ENCODE results near the gene ACSL1.

Gene ACSL1

DNA sequence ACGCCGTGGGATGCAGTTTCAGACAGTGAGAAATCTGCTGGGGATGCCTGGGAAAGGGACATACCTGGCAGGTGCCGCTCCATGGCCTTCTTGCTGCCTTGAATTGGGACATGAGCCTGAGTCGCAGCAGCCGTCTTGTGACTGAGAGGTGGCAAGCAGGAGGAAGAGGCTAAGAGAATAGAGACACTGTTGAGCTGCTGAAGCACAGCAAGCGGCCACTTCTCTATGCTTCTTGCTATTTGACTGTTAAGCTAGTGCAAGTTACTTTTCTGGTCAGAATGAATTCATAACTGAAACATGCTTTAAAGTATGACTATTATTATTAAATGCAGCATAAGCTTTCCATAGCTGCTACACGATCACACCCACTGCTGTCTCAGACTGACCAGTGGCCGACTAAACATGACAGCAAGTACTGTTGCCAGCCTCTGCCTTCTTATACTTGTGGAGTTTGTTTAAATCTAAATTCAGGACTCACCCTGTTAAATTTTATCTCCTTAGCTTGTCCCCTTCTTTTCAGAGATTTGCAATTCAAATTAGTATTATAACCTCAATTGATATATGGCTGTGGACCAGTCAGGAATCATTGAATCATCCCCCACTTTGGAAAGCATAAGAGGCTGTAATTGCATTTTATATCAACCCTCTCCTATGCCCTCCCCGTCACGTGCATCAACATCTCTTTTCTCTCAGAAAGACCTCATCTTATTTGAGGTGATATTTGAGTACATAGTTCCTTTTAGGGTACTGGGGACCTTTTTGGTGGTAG is 24.8 kb upstream of the ACSL1 start:
- TF ChIP-seq, protein P1, sequence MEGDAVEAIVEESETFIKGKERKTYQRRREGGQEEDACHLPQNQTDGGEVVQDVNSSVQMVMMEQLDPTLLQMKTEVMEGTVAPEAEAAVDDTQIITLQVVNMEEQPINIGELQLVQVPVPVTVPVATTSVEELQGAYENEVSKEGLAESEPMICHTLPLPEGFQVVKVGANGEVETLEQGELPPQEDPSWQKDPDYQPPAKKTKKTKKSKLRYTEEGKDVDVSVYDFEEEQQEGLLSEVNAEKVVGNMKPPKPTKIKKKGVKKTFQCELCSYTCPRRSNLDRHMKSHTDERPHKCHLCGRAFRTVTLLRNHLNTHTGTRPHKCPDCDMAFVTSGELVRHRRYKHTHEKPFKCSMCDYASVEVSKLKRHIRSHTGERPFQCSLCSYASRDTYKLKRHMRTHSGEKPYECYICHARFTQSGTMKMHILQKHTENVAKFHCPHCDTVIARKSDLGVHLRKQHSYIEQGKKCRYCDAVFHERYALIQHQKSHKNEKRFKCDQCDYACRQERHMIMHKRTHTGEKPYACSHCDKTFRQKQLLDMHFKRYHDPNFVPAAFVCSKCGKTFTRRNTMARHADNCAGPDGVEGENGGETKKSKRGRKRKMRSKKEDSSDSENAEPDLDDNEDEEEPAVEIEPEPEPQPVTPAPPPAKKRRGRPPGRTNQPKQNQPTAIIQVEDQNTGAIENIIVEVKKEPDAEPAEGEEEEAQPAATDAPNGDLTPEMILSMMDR (IDR thresholded peaks at IDR 0.05; ENCODE audit: borderline replicate concordance, insufficient read depth, low read depth, low read length): no peak
- no peak overlapping the region for H3K4me3 ChIP-seq (ENCODE audit: low read depth, low read length)

DNA sequence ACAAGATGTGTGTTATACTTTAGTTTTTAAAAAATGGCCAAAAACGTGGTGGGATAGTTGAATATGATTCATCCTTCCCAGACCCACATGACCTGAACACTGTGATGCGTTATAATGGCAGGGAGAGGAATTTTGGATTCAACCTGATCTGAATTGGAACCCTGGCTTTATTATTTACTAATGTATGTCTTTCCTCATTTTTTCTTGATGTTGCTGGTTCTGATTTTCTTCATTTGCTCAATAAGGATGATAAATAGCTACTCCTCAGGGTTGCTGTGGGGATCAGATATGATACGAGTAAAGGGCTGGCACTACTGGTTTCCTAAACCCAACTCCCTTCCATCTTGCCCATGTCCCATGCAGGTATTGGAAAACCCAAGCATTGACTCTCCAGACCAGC is 24.2 kb upstream of the ACSL1 start:
- H3K4me3 ChIP-seq (ENCODE audit: low read depth, low read length): no peak overlapping the region
- TF ChIP-seq, protein P1 (IDR thresholded peaks at IDR 0.05; ENCODE audit: borderline replicate concordance, insufficient read depth, low read depth, low read length): no peak

DNA sequence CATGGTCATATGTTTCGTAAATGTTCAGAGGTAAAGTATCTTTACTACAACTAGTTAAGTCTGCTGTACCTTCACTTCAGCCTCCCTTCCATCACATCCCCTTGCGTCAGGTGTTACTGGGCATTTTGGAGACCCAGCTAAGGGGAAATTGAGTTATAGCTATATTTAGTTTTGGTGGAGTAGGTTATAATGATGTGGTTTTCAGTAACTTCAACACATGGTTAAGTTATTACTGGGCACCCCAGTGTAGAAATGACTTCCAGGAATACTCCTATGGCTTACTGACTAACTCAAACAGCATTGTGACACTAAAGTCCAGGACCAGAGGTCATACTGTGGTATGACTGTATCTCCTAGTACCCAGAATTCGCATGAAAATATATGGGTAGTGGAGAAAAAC is 23.4 kb upstream of the ACSL1 start:
- no peak overlapping the region for H3K4me3 ChIP-seq (ENCODE audit: low read depth, low read length)
- TF ChIP-seq, protein P1 (IDR thresholded peaks at IDR 0.05; ENCODE audit: borderline replicate concordance, insufficient read depth, low read depth, low read length): no peak

DNA sequence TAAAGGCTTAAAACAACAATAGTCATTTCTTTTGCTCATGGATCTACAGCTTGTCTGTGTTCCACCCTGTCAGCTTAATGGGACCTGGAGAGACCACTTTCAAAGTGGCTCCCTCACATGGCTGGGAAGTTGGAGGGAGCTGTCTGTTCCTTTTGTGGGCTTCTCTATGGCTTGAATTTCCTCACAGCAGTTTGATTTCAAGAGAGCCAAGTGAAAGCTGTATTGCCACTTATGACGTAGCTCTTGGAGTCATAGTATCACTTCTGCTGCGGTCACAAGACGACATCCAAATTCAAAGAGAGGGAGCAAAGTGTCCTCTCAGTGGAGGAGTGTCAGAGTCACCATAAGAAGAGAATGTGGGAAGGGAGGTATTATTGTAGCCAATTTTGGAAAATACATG is 22.7 kb upstream of the ACSL1 start:
- H3K4me3 ChIP-seq (ENCODE audit: low read depth, low read length): no peak overlapping the region
- TF ChIP-seq, protein P1 (IDR thresholded peaks at IDR 0.05; ENCODE audit: borderline replicate concordance, insufficient read depth, low read depth, low read length): no peak

DNA sequence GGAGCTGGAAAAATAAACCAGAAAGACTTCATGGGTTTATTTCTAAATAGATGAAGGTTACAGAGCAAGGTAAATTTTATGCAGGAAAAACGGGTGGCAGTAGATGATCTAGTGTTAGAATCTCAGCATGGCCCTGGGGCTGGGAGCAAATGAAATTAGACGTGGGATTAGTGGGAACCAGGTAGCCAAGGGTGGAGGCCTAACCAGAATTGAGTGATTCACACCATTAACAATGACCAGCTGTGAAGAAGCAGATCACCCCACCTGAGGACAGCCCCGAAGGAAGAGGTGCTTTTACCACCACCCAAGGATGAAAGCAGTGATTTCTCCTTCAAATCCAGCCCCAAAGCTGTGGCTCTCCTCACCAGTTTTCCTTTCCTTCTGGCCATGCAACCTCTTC is 20.8 kb upstream of the ACSL1 start:
- no peak overlapping the region for H3K4me3 ChIP-seq (ENCODE audit: low read depth, low read length)
- TF ChIP-seq, protein P1 (IDR thresholded peaks at IDR 0.05; ENCODE audit: borderline replicate concordance, insufficient read depth, low read depth, low read length): no peak

DNA sequence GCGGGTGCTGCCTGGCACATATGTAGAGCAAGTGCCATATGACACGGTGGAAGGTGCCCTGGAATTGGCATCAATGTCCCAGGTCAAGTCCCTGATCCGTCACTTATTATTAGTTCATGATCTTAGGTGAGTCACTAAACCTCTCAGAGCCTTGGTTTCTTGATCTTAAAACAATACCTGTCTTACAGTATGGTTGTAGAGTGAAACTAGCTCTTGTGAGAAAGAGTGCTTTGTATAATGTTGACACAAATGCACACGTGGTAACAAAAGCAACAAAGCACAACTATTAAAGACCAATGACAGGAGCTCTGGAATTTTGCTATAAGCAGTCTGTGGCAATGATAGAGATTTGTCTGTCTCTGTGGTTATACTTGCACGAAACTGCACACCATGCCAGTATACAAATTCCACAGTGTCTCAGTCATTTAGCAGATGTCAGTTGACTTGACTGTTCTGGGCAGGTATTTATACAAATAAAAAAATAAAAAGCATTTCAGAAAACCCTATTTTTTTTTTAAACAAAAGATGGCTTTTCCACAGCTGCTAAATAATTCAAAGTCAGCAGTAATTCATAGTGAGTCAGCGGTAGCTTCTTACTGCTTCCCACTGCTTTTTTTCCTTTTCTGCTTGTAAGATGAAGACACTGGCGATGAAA is 19.7 kb upstream of the ACSL1 start:
- no peak overlapping the region for H3K4me3 ChIP-seq (ENCODE audit: low read depth, low read length)

More for the DNA sequence above, 19.7 kb upstream of the ACSL1 start:
- TF ChIP-seq, protein P1 (IDR thresholded peaks at IDR 0.05; ENCODE audit: borderline replicate concordance, insufficient read depth, low read depth, low read length): no peak

Measured in GM12875 (cell line).